GM18517 (cell line): ENCODE results near the gene MAML2.
A peak's percentile ranks its signal among the peaks of the same experiment; 100 is the strongest.

ENCODE experiments used
- ATAC-seq: cut with Tn5 transposase; IDR thresholded peaks from one replicate; pipeline ENCODE4 v1.9.1; 2021; ENCODE audit warnings: mild to moderate bottlenecking, moderate library complexity; ENCODE audit not compliant: unreplicated experiment

Gene MAML2

DNA sequence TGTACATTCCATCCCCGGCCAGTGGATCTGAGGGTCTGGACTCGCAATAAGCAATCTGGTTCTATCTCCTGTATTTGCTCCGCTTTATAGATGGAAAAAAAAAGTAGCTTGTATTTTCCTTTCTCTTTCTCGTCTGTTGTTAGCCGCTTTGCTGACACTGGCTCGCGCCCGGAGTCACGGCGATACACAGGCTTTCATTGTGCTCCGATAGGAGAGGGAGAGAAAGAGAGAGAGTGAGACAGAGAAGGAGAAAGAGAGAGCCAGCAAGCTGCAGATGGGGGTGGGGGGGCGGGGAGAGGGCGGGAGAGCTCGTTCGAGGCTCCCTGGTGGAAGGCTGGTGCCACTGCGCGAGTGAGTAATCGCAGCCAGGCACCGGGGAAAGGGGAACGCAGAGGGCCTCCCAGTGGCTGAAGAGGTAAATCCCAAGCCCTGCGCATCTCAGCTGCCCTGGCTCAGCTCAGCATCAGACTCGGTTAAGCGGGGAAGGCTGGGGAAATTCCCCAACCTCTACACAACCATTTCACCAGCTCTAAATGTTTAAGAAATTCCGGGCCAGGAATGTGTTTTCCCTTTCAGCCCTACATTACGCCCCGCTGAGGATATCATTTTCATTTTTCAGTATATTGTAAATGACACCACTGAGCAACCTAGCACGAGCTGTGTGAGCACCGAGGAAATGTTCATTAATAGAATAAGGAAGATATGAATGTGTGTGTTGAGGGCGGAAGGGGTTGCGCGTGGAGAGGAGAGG, at the start of gene MAML2:
Gene MAML2 (minus strand): TSS at position 235 of the 751 bp plus-strand sequence. CDS start 1,300 bp downstream, outside the sequence.
- ATAC-seq = peak; percentile 78

DNA sequence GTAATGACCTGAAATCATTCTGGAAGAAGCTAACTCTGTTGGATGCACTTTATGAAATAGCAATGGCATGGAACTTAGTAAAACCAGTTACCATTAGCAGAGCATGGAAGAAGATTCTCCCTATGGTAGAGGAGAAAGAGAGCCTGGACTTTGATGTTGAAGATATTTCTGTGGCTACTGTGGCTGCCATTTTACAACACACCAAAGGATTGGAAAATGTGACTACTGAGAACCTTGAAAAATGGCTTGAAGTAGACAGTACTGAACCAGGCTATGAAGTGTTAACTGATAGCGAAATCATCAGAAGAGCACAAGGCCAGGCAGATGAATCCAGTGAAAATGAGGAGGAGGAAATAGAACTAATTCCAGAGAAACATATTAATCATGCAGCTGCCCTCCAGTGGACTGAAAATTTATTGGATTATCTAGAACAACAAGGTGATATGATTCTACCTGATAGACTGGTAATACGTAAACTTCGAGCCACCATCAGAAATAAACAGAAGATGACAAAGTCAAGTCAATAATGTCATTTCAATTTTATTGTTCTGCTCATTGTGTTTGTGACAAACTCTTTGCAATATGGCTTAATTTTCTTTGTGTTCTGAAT, 48.8 kb upstream of the MAML2 start:
- no peak for ATAC-seq

DNA sequence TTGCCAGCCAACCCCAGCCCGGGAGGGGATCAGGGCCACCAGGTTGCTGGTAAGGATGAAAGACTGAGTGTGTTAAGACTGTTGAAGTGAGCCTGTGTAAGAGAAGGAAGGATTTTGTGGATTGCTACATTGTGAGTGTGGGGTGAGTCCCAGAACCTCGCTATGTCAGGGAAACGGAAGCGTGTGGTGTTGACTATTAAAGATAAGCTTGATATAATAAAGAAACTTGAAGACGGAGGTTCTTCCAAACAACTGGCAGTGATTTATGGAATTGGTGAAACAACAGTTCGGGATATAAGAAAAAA, 47.4 kb upstream of the MAML2 start:
- ATAC-seq = no peak

DNA sequence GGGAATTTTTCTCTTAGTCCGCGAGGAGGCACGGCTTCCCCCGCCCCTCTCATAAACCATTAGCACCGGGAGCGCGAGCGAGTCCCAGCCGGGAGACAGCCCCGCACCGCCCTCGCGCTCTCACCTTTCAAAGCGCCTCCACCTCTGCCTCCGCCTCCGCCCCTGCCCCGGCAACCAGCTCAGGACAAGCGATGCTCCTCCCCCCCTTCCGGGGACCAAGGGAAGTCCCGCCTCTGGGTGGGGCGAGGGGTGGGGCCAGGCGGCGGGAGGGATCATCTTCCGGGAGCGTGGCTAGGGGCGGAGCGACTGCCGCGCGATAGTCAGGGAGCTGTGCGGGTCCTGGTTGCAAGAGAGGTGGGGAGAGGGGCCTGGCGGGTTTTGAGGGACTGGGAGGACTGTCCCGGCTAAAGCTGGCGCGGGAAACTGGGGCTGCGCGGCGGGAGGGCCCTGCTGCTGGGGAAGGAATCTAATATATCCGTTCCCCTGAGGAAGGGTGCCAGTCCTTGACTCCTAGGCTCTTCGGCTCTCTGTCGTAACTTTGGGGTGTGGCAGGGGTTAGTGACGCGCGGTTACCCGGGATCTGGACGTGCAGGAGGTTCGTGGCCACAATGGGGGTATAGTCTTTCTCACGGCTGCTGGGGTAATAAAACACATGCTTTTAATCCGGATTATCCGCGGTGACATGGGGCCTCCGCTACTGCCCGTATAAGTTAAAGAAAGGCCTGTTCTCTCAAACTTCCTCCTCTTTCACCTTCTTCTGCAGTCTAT, 46.9 kb upstream of the MAML2 start, which contains the start of the genes CCDC82 and JRKL:
Gene CCDC82 (minus strand): TSS at position 193 of the 768 bp plus-strand sequence. CDS start 5,165 bp downstream, outside the sequence.
Gene JRKL (plus strand): TSS at position 294 of the 768 bp plus-strand sequence. CDS start 637 bp downstream, outside the sequence.
- ATAC-seq = peak; percentile 88

DNA sequence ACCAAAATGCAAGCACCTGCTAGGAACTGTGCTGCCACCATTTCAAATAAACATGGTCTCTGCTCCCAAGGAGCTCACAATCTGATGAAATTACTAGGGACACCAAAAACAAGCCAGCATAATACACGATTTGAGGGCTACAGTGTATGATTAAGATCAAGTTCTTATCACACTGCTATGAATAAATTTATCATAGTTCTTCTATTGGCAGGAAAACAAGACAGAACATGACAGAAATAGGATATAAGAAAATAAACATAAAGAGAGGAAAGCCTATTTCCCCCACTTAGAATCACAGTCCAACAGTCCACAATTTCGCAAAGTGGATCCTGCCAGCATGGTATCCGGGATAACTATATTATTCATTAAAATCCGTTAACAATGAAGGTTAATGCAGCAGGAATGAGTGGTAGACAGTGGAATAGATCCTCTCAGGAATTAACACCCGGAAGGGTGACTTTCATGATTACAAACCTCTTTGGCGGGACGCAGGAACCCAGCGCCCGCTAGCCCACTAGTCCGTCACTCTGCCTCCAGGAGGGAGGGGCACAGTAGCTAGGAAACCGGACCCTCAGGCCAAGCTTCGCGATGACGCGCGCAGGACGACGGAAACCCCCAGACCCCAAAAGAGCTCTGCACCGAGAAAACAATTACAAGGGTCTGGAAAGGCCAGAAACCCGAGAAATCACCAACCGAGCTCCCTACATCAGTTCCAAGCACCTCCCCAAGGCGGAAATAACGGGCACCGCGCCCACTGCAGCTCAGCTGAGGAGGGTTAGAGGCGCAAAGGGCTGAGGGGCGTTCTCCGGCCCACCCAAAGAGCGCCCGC, 46.1 kb upstream of the MAML2 start:
- peak; percentile 67 for ATAC-seq

DNA sequence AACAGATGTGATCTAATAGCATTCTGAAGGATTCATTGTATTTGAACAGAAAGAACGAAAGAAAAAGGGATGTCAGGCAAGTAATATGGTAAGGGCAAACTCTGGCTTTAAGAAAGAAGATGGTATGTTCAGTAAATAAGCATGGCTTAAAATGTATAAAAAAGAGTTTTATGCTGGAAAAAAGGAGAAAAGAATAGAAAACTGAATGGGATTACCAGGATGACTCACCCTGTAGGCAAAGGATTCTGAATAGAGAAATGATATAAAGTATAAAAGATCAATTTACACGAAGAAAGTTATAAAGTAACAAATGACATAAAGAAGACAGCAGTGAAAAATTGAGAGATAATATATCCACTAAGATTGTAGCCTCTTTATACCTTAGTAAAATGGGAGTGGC, 42.2 kb upstream of the MAML2 start:
- ATAC-seq = no peak

DNA sequence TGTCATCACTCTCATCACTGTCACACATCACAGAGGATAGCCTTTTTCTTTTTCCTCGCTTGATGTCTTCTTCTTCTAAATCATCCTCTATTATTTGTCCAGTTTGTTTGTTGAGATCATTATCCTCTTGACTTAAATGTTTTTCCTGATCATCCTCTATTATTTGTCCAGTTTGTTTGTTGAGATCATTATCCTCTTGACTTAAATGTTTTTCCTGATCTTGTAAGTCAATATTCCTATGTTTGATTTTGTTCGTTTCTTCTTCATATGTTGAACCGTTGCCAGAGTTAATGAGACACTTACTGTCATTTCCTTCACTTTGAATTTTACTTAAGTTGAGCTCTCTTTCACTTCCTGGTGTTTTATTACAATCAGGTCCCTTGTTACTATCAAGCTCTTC, 41.2 kb upstream of the MAML2 start:
- no peak for ATAC-seq

DNA sequence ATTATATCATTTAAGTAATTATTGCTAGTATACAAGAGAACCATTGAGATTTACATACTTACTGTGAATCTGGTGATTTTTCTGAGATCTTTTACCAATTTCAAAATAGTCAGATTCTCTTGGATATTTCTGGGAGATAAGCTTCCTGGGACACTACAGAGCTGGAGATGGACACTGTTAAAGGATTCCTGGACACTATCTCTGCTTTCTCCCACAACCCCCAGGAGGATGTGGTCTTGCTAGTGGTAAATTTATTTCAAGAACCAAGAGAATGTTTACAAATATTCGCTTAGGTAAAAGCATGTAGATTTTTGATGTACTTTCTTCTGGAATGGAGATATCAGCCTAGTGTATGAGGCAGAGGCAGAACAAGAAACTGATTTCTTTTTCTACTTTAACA, 33.8 kb upstream of the MAML2 start:
- no peak for ATAC-seq

DNA sequence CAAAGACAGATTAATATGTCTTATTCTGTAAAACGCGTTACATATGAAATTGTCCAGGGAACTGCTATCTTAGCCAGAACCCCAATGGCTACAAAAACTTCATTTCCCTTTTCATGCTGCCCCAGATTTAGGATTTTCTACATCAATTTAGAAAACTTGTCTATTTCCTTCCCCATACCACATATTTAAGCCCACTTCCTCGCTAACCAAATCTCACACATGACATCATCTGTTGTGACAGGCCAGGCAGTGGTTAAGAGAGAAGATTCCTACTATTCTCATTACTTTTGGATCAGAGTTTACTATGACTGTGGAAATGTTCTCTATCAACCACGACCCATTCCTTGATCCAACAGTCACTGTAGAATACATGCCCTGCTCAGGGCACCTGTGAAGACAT, 30.8 kb upstream of the MAML2 start:
- ATAC-seq = no peak

DNA sequence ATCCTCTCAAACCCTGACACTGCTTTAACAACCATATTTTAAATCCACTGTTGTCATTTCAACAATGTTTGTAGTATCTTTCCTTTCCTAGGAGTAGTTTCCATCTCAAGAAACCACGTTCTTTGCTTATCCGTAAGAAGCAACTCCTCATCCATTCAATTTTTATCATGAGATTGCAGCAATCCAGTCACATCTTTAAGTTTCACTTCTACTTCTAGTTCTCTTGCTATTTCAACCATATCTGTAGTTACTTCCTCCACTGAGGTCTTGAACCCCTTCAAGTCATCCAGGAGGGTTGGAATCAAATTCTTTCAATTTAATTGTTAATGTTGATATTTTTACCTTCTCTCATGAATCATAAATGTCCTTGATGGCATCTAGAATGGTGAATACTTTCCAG, 24.3 kb upstream of the MAML2 start:
- ATAC-seq = no peak

DNA sequence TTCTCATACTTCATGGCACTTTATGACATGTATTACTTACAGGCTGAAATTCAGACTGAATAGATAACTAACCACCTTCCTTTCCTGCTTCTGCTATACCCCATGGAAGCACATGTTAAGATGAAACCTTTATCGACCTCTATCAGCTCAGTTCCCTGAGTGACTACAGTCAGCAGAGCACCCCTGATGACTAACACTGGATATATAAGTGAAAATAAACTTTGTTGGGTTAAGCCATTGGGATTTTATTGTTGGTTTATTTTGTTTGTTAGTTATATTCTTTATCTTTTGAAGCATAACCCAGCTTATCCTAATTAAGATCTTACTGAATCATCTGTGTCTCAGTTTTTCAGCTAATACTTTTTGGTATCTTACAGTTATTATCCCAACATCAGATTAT, 23.0 kb upstream of the MAML2 start:
- ATAC-seq = no peak

DNA sequence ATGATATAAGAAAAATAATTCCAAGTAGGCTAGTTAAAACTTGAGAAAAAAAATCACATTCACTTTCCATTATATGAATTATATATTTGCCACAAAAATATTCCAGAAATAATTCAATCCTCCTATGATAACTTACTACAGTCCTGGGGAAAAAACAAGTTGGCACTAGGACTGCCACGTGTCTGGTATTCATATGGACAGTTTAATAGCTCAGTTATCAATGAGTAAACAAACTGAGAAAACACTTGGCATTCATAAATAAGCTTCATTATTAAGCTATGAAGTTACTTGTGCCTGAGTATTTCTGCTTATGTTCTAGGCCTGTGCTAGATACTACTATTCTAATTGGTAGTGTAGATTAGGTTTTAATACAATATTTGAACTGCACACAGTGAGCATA, 22.5 kb upstream of the MAML2 start:
- no peak for ATAC-seq

DNA sequence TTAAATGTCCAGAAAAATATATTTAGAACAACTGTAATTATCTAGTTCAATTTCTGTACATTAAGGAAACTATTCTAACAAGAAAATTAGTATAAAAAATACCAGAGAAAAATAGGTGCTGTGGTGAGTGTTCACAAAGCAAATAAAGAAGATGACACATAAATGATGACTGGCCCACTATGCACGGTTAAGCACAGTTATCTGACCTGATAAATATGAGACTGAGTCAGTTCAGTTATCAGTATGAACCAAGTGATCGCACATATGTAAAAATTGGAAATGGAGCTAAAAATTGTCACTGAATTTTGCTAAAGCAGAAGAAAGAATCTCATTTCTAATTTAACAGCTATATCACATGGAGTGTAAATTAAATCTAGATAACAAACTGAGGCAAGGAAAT, 18.8 kb upstream of the MAML2 start:
- no peak for ATAC-seq

DNA sequence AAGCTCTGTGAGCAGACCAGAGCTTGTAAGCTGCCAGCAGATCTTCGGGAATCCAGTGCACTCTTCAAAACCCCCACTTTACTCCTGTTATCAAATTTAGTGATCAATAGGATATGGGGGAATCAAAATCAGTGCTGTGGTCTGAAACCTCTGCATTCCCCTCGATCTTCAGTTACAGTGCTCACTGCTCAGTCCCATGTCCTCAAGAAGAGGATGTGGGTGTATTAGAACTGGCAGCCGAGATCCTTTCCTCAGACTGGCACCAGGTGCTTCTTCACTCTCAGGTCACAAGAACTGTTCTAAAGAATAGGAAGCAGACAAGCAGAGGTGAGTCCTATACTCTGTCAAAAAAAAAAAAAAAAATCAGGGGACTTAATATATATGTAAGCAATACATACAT, 15.3 kb upstream of the MAML2 start:
- no peak for ATAC-seq

DNA sequence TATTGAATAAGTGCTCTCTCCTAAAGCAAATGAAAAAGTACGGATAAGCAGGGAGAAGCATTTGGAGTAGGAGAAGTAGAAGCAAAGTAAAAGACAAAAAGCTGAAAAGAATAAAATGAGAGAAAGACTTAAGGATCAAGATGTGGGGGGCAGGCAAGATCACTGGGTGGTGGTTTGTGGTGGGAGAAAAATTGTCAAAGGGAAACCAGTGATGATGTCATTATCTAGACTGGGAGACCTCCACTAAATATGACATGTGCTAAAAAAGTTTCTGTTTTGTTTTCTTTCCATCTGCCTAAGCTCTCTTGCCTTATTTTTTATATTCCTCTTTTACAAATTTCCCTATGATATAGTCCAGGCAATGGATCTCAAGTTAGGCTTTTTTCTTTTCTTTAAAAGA, 14.8 kb upstream of the MAML2 start:
- peak; percentile 53 for ATAC-seq

DNA sequence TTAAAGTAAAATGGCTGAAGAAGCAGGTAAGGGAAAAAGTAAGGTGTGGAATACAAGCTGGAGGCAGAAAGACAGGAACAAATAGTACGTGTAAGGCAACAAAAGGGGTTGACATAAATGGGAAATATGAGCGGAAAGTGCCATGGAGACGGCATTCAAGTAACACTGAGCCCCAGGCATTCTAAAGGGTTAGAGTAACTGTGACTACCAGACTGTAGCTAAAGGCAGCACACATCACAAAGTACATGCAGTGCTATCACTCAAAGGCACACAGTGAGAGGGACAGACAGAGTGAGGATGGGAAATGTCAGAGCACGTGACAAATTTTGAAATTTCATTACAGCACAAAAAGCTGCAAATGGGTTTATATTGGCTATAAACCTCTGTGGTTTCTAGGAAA, 13.9 kb upstream of the MAML2 start:
- no peak for ATAC-seq

DNA sequence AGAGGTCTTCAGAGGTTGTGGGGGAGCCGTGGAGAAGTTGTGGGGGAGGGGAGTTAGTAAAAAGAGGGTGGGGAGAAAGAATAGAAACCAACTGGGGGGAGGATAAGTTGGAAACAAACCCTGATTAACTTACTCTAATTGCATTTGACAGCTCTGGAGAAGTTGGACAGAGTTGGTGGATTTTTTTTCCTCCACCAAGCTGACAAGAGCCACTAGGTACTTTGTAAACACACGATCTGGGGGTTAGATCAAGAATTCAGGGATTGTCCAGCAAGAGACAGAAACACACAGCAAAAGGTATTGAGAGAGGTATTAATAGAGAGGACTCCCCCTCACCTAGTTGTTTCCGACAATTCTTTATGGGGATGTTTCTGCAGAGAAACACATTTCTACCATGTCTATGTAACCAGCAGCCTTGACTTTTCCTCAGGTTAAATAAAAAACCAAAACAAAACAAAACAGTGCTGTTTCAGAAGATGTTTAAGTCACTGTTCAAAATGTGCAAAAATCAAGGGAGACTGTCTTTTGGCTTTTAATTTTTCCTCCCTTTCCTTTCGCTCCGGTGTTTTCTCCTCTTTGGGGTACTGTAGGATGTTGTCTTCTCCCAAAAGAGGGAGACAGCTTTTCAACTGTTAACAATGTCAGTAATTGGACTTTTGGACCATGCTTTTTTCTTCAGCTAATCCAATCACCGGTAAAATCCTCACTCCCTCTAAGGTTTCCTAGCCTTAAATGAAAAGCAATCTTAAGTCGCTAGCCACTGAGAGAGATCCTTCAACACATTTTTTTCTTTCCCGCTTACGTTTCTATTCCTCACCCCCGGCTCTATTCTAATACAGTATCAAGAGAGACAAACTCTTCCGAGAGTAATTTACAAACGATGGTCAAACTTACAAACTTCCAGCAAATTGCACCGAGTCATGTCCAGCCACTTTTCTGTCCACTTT, 708 bp downstream of the MAML2 start:
- no peak for ATAC-seq

DNA sequence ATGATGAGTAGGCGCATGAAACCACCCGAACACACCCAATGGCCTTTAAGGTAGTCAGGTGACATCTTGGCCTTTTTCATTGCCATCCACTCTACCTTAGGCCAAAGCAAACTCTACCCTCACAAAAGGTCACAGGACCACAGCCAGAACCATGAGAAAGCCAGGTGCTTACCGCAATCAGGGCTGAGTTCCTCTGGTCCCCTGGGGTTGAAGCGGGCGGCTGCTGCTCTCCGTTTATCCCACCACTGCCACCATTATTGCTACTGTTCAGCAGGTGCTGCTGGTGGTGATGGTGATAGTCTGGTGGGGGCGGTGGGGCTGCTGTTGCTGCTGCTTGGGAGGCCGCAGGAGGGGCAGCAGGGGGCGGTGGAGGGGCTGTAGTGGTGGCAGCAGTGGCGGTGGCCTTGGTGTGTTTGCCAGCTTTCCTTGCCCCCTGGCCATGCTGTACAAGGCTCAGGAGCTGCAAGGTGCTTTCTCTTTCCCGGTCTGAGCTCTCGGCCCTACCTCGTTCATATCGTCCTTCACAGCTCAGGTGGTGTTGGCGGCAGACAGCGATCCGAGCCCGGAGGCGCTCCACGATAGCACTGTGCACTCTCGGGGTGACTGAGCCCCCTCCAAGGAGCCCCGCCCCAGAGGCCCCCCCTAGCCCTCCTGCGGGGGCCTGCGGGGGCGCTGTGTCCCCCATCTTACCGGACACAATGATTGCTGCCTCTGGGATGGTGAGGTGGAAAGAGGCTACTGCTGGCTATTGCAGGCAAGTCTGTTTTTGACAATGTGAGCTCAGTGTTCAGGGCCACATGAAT, 1.6 kb downstream of the MAML2 start:
- peak; percentile 30 for ATAC-seq

DNA sequence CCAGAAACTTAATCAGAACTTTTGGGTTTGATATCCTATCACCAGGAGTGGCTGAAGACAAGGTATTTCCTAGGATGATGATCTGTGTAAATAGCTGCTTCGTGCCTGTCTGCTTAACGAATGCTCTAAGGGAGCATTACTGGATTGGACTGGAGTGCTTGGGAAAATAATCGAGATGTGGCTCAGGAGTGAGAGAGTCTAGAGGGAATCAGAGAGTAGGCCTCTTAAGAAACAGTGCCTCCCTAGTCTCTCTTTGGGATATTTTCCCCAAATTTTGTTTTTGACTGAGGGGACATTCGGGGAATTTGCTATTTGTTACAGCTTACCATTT, 2.5 kb downstream of the MAML2 start:
- no peak for ATAC-seq
